H1 (cell line): ENCODE results near the gene GPLD1. TPM values are rescaled to one million over a fixed set of nuclear protein-coding genes. Genes with fewer than 3 reads are reported as not detected.

Experiments
- BRCA1 ChIP-seq: IDR thresholded peaks from 2 replicates; pipeline ENCODE4 v1.6.1; 2012; ENCODE audit warnings: low read depth, low read length, improper control_type of control experiment
- CHD1 ChIP-seq: IDR thresholded peaks from 2 replicates; pipeline ENCODE4 v1.6.1; 2012; ENCODE audit warnings: low read depth, low read length, improper control_type of control experiment
- CHD7 ChIP-seq: fragments of 300-600 bp; sonication (generic); IDR thresholded peaks from 2 replicates; pipeline ENCODE4 v1.7.1; 2012; ENCODE audit warnings: low read length, moderate library complexity, mild to moderate bottlenecking, inconsistent platforms; ENCODE audit not compliant: insufficient replicate concordance
- CTBP2 ChIP-seq: IDR thresholded peaks from 2 replicates; pipeline ENCODE4 v1.7.0; 2011; ENCODE audit warnings: borderline replicate concordance, mild to moderate bottlenecking, moderate library complexity, mixed read lengths, low read length; ENCODE audit not compliant: insufficient read depth, insufficient read length
- E2F6 ChIP-seq: IDR thresholded peaks from 2 replicates; pipeline ENCODE4 v1.6.1; 2012; ENCODE audit warnings: inconsistent platforms
- EGR1 ChIP-seq: IDR thresholded peaks from 2 replicates; pipeline ENCODE4 v1.6.1; 2011; ENCODE audit warnings: low read depth, low read length, borderline replicate concordance
- KDM4A ChIP-seq: IDR thresholded peaks from one replicate; pipeline ENCODE4 v1.7.1; 2012; ENCODE audit warnings: low read depth, mild to moderate bottlenecking, moderate library complexity, low read length, inconsistent platforms; ENCODE audit not compliant: severe bottlenecking
- SAP30 ChIP-seq: fragments of 300-600 bp; sonication (generic); IDR thresholded peaks from 2 replicates; pipeline ENCODE4 v1.7.1; 2012; ENCODE audit warnings: low read length, moderate library complexity, mild to moderate bottlenecking, inconsistent platforms; ENCODE audit not compliant: insufficient read depth, insufficient replicate concordance
- SUZ12 ChIP-seq: fragments of 200-600 bp; sonication (generic); IDR thresholded peaks from 2 replicates; pipeline ENCODE4 v1.6.1; 2012; ENCODE audit warnings: mild to moderate bottlenecking, inconsistent platforms, low read length, moderate library complexity, mixed read lengths
- TAF1 ChIP-seq: IDR thresholded peaks from 2 replicates; pipeline ENCODE4 v1.6.1; 2011; ENCODE audit warnings: mild to moderate bottlenecking, low read depth, low read length
- polyA plus RNA-seq, 7 experiments: library from polyadenylated mRNA; depleted of rRNA in 3 of 7; stranded (reverse) in 5 of 7; unstranded in 2 of 7; fragments of >200 nt in 5 of 7; fragments of 200-250 nt in 2 of 7; gene quantifications; 1 replicate in 5 of 7; 2 replicates in 1 of 7; 4 replicates in 1 of 7; pipeline versions ENCODE4 v1.2.1 to v1.2.3, GENCODE V29; 2011 to 2013; ENCODE audit warnings: missing spikeins in 2 of 7, mixed read lengths in 2 of 7
- total RNA-seq: library from RNA; stranded (reverse); fragmentation: NEBNext Ultra II Directional; extraction: Animal tissue kit (Norgen Biotek cat#: 25700); gene quantifications from 2 replicates; pipeline ENCODE4 v1.2.1, GENCODE V29; 2021

Gene GPLD1
- total and polyA plus RNA-seq, 2 of the 8 experiments (the other 6 are each of a cell fraction or from before 2014, with no cell fraction given), result 3.7 to 5.3 TPM

- no peak for TF ChIP-seq CHD7
- no peak for TF ChIP-seq CTBP2
- TF ChIP-seq SUZ12, result no peak
- TF ChIP-seq KDM4A, result no peak
- no peak for TF ChIP-seq CHD1
- no peak for TF ChIP-seq TAF1
- no peak for TF ChIP-seq BRCA1
- TF ChIP-seq E2F6, result no peak
- TF ChIP-seq SAP30, result no peak
- no peak for TF ChIP-seq EGR1
Measured at GRCh38 chr6:24537082-24537699, 47.8 kb upstream of the GPLD1 start (continued).
